HepG2 (cell line): ENCODE measurements around the gene CD37.

Source experiments
- CEBPG ChIP-seq: IDR thresholded peaks from 2 replicates; pipeline ENCODE4 v1.6.1; 2016
- POLR2AphosphoS5 ChIP-seq: IDR thresholded peaks from 2 replicates; pipeline ENCODE4 v1.6.1; 2012; ENCODE audit warnings: low read depth, low read length
- ZNF883 ChIP-seq: sonication (generic); formaldehyde crosslinking; IDR thresholded peaks from 2 replicates; pipeline ENCODE4 v1.5.1; 2020; ENCODE audit warnings: mild to moderate bottlenecking, missing genetic modification reagents; ENCODE audit errors: not compliant biosample characterization
- TF ChIP-seq, protein P1 (sequence below): sonication (generic); formaldehyde crosslinking; IDR thresholded peaks from 2 replicates; pipeline ENCODE4 v1.5.0; 2020; ENCODE audit warnings: mild to moderate bottlenecking, missing genetic modification reagents, moderate library complexity

DNA sequence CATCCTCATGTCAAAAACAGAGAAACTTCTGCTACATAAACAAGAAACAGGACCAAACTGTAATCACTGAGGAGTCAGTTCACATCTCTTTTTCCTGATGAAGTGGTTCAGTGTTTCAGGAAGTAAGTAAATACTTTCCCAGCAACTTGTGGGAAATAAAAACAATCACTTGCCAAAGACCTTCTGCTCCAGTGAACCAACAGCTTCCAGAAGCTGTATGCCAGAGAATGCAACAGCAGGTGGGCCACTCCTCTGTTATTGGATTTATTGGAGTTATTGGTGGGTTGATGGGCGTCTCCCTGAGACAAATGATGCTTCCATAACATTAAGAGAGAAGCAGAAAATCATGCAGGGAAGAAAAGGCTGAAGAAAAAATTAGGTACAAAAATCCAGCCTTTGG lies 20.1 kb upstream of the CD37 start:
- TF ChIP-seq ZNF883 (CRISPR knock-in tag) (no peak), POLR2AphosphoS5 (no peak), CEBPG (CRISPR knock-in tag) (no peak)
- TF ChIP-seq, protein P1, sequence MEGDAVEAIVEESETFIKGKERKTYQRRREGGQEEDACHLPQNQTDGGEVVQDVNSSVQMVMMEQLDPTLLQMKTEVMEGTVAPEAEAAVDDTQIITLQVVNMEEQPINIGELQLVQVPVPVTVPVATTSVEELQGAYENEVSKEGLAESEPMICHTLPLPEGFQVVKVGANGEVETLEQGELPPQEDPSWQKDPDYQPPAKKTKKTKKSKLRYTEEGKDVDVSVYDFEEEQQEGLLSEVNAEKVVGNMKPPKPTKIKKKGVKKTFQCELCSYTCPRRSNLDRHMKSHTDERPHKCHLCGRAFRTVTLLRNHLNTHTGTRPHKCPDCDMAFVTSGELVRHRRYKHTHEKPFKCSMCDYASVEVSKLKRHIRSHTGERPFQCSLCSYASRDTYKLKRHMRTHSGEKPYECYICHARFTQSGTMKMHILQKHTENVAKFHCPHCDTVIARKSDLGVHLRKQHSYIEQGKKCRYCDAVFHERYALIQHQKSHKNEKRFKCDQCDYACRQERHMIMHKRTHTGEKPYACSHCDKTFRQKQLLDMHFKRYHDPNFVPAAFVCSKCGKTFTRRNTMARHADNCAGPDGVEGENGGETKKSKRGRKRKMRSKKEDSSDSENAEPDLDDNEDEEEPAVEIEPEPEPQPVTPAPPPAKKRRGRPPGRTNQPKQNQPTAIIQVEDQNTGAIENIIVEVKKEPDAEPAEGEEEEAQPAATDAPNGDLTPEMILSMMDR (CRISPR knock-in tag): no peak
